Dermis microvascular lymphatic vessel endothelial cell (primary cell): ENCODE results near the gene JTB. TPM values are rescaled to one million over a fixed set of nuclear protein-coding genes. Genes with fewer than 3 reads are reported as not detected.
"Not testable (repeated sequence)": the region's sequence is repeated elsewhere in the genome, so short reads cannot be mapped to it uniquely, and the experiment has no call there.

ENCODE experiments used
- DNase-seq, 2 donors: peaks; one replicate each; pipeline versions ENCODE4 v3.0.0 to v3.0.0-alpha.2; 2010; ENCODE audit warnings: low read depth in 2 of 2
- total RNA-seq: library from RNA; depleted of rRNA; stranded (reverse); fragments of >200 nt; gene quantifications from 2 replicates; pipeline ENCODE4 v1.2.1, GENCODE V29; 2014

JTB gene
- total RNA-seq, 1 donor from 2014 or later, result 78.3 TPM

- not testable (repeated sequence) for DNase-seq
Observed at GRCh38 chr1:153979091-153979490, 1.6 kb upstream of the JTB start.

- DNase-seq, result no peak
Observed at GRCh38 chr1:153978274-153978909, 918 bp upstream of the JTB start.

- DNase-seq, result no peak
Observed at GRCh38 chr1:153976819-153977249, 640 bp downstream of the JTB start.

- no peak for DNase-seq
Observed at GRCh38 chr1:153973525-153973924, 3.9 kb downstream of the JTB start.

GRCh38 chr1:153973071-153973470 is 4.4 kb downstream of the JTB start:
- no peak for DNase-seq

- DNase-seq, result no peak
Observed at GRCh38 chr1:153970346-153970745, 7.1 kb downstream of the JTB start.

- DNase-seq, result no peak
Observed at GRCh38 chr1:153968972-153969371, 8.5 kb downstream of the JTB start.

GRCh38 chr1:153968408-153968807 is 9.1 kb downstream of the JTB start:
- DNase-seq, result no peak

GRCh38 chr1:153968000-153968363 is 9.5 kb downstream of the JTB start:
- no peak for DNase-seq

GRCh38 chr1:153967107-153967999 is 10.1 kb downstream of the JTB start, which contains the start of gene CREB3L4:
TSS of gene CREB3L4 (plus strand) at chr1:153967902. CDS start at chr1:153968526, 624 bp downstream.
- DNase-seq, result peak; percentile 95 to 99

- peak in 1 of 2 donors; percentile 45 for DNase-seq
Observed at GRCh38 chr1:153963850-153964331, 13.6 kb downstream of the JTB start.

GRCh38 chr1:153963030-153963849 is 14.2 kb downstream of the JTB start, which contains the start of gene SLC39A1:
TSS of gene SLC39A1 (minus strand) at chr1:153963537. CDS start at chr1:153962715, 822 bp downstream.
- DNase-seq, result peak; percentile 94 to 98

- peak in 1 of 2 donors; percentile 58 for DNase-seq
Observed at GRCh38 chr1:153962088-153963029, 15.1 kb downstream of the JTB start.

- peak; percentile 19 to 55 for DNase-seq
Observed at GRCh38 chr1:153961421-153961820, 16.1 kb downstream of the JTB start.

- DNase-seq, result no peak
Observed at GRCh38 chr1:153960206-153960605, 17.3 kb downstream of the JTB start.

GRCh38 chr1:153959454-153959853 is 18.0 kb downstream of the JTB start:
- DNase-seq, result no peak

GRCh38 chr1:153958961-153959260 is 18.6 kb downstream of the JTB start:
- DNase-seq, result no peak

GRCh38 chr1:153958111-153958960 is 19.1 kb downstream of the JTB start, which contains the start of gene CRTC2:
TSS of gene CRTC2 (minus strand) at chr1:153958612. CDS start at chr1:153958497, 115 bp downstream.
- peak; percentile 92 to 98 for DNase-seq

- peak in 1 of 2 donors; percentile 14 for DNase-seq
Observed at GRCh38 chr1:153957744-153958110, 19.7 kb downstream of the JTB start.
